GM12878 (cell line): ENCODE data around the gene MMP14. TPM values are rescaled to one million over a fixed set of nuclear protein-coding genes. Genes with fewer than 3 reads are reported as not detected.

Experiments
- ATAC-seq: fragments of 200-7000 bp; cut with Tn5 transposase; 3 replicates; pipeline ENCODE4 v1.9.1; 2020; ENCODE audit warnings: mild to moderate bottlenecking, moderate library complexity
- BruUV-seq: library from RNA; stranded (reverse); fragments of 400-500 nt; replicated peaks from 2 replicates; lab custom pipeline; 2021; lab: Mats Ljungman, UMichigan
- CTCF ChIA-PET: fragments of 300-600 bp; sonication (Branson Sonifier 250); formaldehyde crosslinking; extraction: SDS; loops from one replicate; lab custom pipeline; 2021; ENCODE audit warnings: inconsistent platforms; lab: Yijun Ruan, JAX
- POLR2A ChIA-PET: fragments of 350-600 bp; formaldehyde crosslinking; extraction: SDS; loops from one replicate; lab custom pipeline; 2021; ENCODE audit warnings: inconsistent platforms; lab: Charles Lee
- RAD21 ChIA-PET: fragments of 300-600 bp; sonication (Branson Sonifier 250); formaldehyde crosslinking; loops from one replicate; lab custom pipeline; 2023; ENCODE audit warnings: antibody characterized with exemption; ENCODE audit not compliant: unreplicated experiment; lab: Charles Lee
- SMC1A ChIA-PET: fragments of 300-600 bp; sonication (Branson Sonifier 250); formaldehyde crosslinking; loops from one replicate; lab custom pipeline; 2023; ENCODE audit not compliant: unreplicated experiment, uncharacterized antibody; lab: Charles Lee
- DNase-seq: peaks from one replicate; pipeline ENCODE4 v3.0.0-alpha.2; 2011; ENCODE audit warnings: low read depth, low spot score
- FAIRE-seq: peaks from 3 replicates; lab custom pipeline; 2011; peaks lifted over from hg19 to GRCh38; lab: Jason Lieb, UNC
- H2AFZ ChIP-seq: 2 replicates; pipeline ENCODE4 v1.6.0; 2011; ENCODE audit warnings: low read depth, low read length, control low read depth; ENCODE audit not compliant: control insufficient read depth
- H3K27ac ChIP-seq: 2 replicates; pipeline ENCODE4 v1.5.1; 2011; ENCODE audit warnings: control low read depth; ENCODE audit not compliant: control insufficient read depth, insufficient read depth
- H3K27me3 ChIP-seq, 2 experiments: replicated peaks in 1 of 2; 2 replicates each; pipeline versions ENCODE4 v1.6.0 to v1.6.1; 2011; ENCODE audit warnings: low read length in 1 of 2; ENCODE audit not compliant: control insufficient read depth in 2 of 2, insufficient read depth in 2 of 2
- H3K36me3 ChIP-seq, 2 experiments: 2 replicates each; pipeline ENCODE4 v1.5.1; 2011; ENCODE audit warnings: low read length in 1 of 2; ENCODE audit not compliant: control insufficient read depth in 2 of 2, insufficient read depth in 2 of 2
- H3K4me1 ChIP-seq: 2 replicates; pipeline ENCODE4 v1.6.1; 2011; ENCODE audit warnings: mild to moderate bottlenecking, low read length, moderate library complexity, mixed read lengths; ENCODE audit not compliant: control insufficient read depth, insufficient read depth
- H3K4me2 ChIP-seq: 2 replicates; pipeline ENCODE4 v1.6.0; 2011; ENCODE audit warnings: control low read depth; ENCODE audit not compliant: control insufficient read depth, insufficient read depth
- H3K4me3 ChIP-seq: fragments of 200-600 bp; sonication (generic); 2 replicates; pipeline ENCODE4 v1.5.1; 2016
- H3K79me2 ChIP-seq: 2 replicates; pipeline ENCODE4 v1.6.0; 2011; ENCODE audit warnings: low read length; ENCODE audit not compliant: control insufficient read depth, insufficient read depth
- H3K9ac ChIP-seq: 2 replicates; pipeline ENCODE4 v1.8.0; 2011; ENCODE audit warnings: low read length, control low read depth, mixed read lengths; ENCODE audit not compliant: control insufficient read depth, insufficient read depth
- H3K9me3 ChIP-seq: replicated peaks from 3 replicates; pipeline ENCODE4 v1.5.1; 2011; ENCODE audit warnings: mild to moderate bottlenecking, low read length; ENCODE audit not compliant: control insufficient read depth, insufficient read depth
- H4K20me1 ChIP-seq: 2 replicates; pipeline ENCODE4 v1.6.0; 2011; ENCODE audit not compliant: control insufficient read depth, insufficient read depth
- CREB1 ChIP-seq: IDR thresholded peaks from 2 replicates; pipeline ENCODE4 v1.6.1; 2012; ENCODE audit warnings: low read depth, mild to moderate bottlenecking, inconsistent platforms
- HDAC6 ChIP-seq: fragments of 200-600 bp; sonication (generic); IDR thresholded peaks from one replicate; pipeline ENCODE4 v1.8.0; 2017; ENCODE audit warnings: antibody characterized with exemption; ENCODE audit not compliant: unreplicated experiment
- SMARCA5 ChIP-seq: fragments of 450-650 bp; IDR thresholded peaks from 2 replicates; pipeline ENCODE4 v1.6.1; 2017; ENCODE audit warnings: mild to moderate bottlenecking
- TARDBP ChIP-seq: IDR thresholded peaks from 2 replicates; pipeline ENCODE4 v1.6.1; 2016; ENCODE audit warnings: borderline replicate concordance
- WGBS: methylation state at CpG from one replicate; pipeline ENCODE4 v1.1.6; 2016; ENCODE audit warnings: low lambda C conversion rate; ENCODE audit not compliant: insufficient replicate concordance, insufficient coverage; ENCODE audit errors: missing lambda C conversion rate; 5-methylcytosine and 5-hydroxymethylcytosine counted together
- in situ Hi-C: fragments of 300-500 bp; cut with MboI; formaldehyde crosslinking; loops from 9 replicates; pipeline ENCODE4 v1.14.3; 2018; ENCODE audit warnings: mixed read lengths
- intact Hi-C: fragments of 100-400 bp; cut with micrococcal nuclease; formaldehyde crosslinking; loops from one replicate; pipeline ENCODE4 v1.14.2; 2022; ENCODE audit not compliant: unreplicated experiment
- polyA plus RNA-seq, 11 experiments: library from polyadenylated mRNA; depleted of rRNA in 4 of 11; unstranded in 6 of 11; stranded (reverse) in 5 of 11; fragments of >200 nt; fragmentation: Nextera tagmentation in 4 of 11; fragmentation: Illumina TruSeq in 1 of 11; extraction: Ambion mirVana in 4 of 11; extraction: Trizol in 1 of 11; gene quantifications; 1 replicate in 1 of 11; 2 replicates in 10 of 11; pipeline versions ENCODE4 v1.2.1 to v1.2.3, GENCODE V29; 2011 to 2016; ENCODE audit warnings: inconsistent platforms in 2 of 11, missing spikeins in 2 of 11, low read depth in 1 of 11
- total RNA-seq, 4 experiments: library from RNA; depleted of rRNA in 3 of 4; stranded (reverse); fragments of >200 nt in 3 of 4; fragmentation: Illumina TruSeq in 1 of 4; extraction: Trizol in 1 of 4; gene quantifications; 2 replicates each; pipeline versions ENCODE4 v1.2.1 to v1.2.3, GENCODE V29; 2013 to 2021
- TF ChIP-seq, protein P1 (sequence below): IDR thresholded peaks from 2 replicates; pipeline ENCODE4 v1.6.1; 2012; ENCODE audit warnings: low read depth, low read length, improper control_type of control experiment
- TF ChIP-seq, protein P2 (sequence below): IDR thresholded peaks from 2 replicates; pipeline ENCODE4 v1.6.1; 2012; ENCODE audit warnings: improper control_type of control experiment, low read depth, low read length; ENCODE audit not compliant: insufficient replicate concordance

MMP14 gene
- total and polyA plus RNA-seq, 10 of the 15 experiments (the other 5 are each of a cell fraction or from before 2014, with no cell fraction given), result 0.31 to 1.9 (median 0.70) TPM; not detected in 2

DNA sequence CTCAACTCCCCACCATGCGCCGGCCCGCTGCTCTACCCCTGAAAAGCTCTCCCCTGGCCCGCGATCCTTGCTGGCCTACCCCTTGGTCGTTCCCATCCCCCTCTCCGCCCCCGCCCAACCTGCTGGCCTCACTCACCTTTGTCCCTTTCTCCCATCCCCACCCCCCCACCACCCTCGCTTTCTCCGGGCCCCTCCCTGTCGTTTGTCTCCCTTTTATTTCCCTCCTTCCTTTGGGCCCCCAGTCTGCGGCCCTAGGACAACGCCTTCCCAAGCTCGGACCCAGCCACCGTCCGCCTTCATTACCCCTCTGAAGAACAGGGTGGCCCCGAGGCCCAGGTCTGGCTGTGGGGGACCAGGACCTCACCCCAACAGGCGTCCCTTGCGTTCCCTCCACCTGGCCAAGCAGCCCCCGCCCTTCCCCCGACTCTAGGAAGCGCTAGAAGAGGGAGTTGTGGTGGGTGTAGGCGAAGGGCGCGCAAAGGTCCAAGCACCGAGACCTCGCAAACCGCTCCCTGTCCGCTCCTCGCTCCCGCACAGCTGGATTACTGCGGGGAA lies 14.3 kb upstream of the MMP14 start:
- TSS peak; percentile 75 for BruUV-seq
- TF ChIP-seq CREB1, result no peak
- TF ChIP-seq SMARCA5, result 0 out of 2 replicates have a peak, but pooled peaks have one; percentile 7
- intact Hi-C loops, result loop anchor here (1.0 kb wide), 1 partner anchor 11 kb away; no protein-coding TSS in a partner anchor
- no peak for DNase-seq
- ChIA-PET POLR2A (interaction anchor here (0.5 to 2.0 kb wide), 7 partner anchors 8 to 32 kb away, joined by 3 to 11 read pairs (median 3); no protein-coding TSS in a partner anchor), SMC1A (interaction anchor here (1.1 to 7.6 kb wide), 21 partner anchors 9 to 251 kb away, joined by 3 to 104 read pairs (median 5); partner anchors contain the start of gene OXA1L), CTCF (interaction anchor here (0.6 to 15.1 kb wide), 30 partner anchors 8 to 351 kb away, joined by 3 to 324 read pairs (median 7); partner anchors contain the start of genes DAD1, OXA1L and SLC7A7), RAD21 (interaction anchor here (0.7 to 5.3 kb wide), 20 partner anchors 10 to 252 kb away, joined by 3 to 130 read pairs (median 6); partner anchors contain the start of gene OXA1L)
- Histone ChIP-seq H2AFZ (peak overlapping the region; percentile 41), H4K20me1 (no peaks in the 10 kb centered on the region), H3K9ac (peak overlapping the region; percentile 64), H3K4me2 (peak overlapping the region; percentile 65; the same call in 1 of the 2 replicates), H3K36me3 (no peaks in the 10 kb centered on the region), H3K27ac (0 out of 2 replicates have a peak overlapping the region, but pooled peaks have one; percentile 9), H3K4me1 (peaks cover 34% of the 10 kb centered on the region), H3K27me3 (no peaks in the 10 kb centered on the region), H3K4me3 (peak overlapping the region; percentile 74; the same call in 1 of the 2 replicates), H3K9me3 (no peaks in the 10 kb centered on the region), H3K79me2 (no peaks in the 10 kb centered on the region)
- FAIRE-seq, result no peak
- no peak for ATAC-seq
- in situ Hi-C loops, result no loop called here
- WGBS, result 45% methylated on average over 19 of the region's 32 CpGs

- no TSS peak for BruUV-seq
- Histone ChIP-seq H3K79me2 (no peaks in the 10 kb centered on the region), H3K4me3 (peak overlapping the region; percentile 74), H3K27ac (peak overlapping the region; percentile 48), H3K9ac (peak overlapping the region; percentile 64), H4K20me1 (no peaks in the 10 kb centered on the region), H3K9me3 (no peaks in the 10 kb centered on the region), H3K4me1 (peaks cover 34% of the 10 kb centered on the region), H3K27me3 (no peaks in the 10 kb centered on the region), H3K4me2 (peak overlapping the region; percentile 65), H2AFZ (peak overlapping the region; percentile 67), H3K36me3 (no peaks in the 10 kb centered on the region)
- ChIA-PET SMC1A (interaction anchor here (0.9 to 7.6 kb wide), 33 partner anchors 8 to 346 kb away, joined by 3 to 104 read pairs (median 5); partner anchors contain the start of genes OXA1L and SLC7A7), POLR2A (interaction anchor here (0.6 to 2.0 kb wide), 11 partner anchors 8 to 32 kb away, joined by 3 to 11 read pairs (median 4); no protein-coding TSS in a partner anchor), CTCF (interaction anchor here (0.6 to 15.1 kb wide), 43 partner anchors 8 to 364 kb away, joined by 3 to 324 read pairs (median 6); partner anchors contain the start of genes DAD1, LRP10, OXA1L and SLC7A7), RAD21 (interaction anchor here (0.7 to 5.3 kb wide), 33 partner anchors 10 to 266 kb away, joined by 3 to 130 read pairs (median 5); partner anchors contain the start of genes OXA1L and PRMT5)
- peak; percentile 78 for ATAC-seq
- FAIRE-seq, result no peak
- in situ Hi-C loops (no loop called here), intact Hi-C loops (loop anchor here (1.0 kb wide), 3 partner anchors 11 to 78 kb away; no protein-coding TSS in a partner anchor)
- WGBS, result 2% methylated on average over 25 of the region's 34 CpGs
- DNase-seq, result no peak
- TF ChIP-seq HDAC6 (no peak), TARDBP (no peak)
- TF ChIP-seq, protein P1, sequence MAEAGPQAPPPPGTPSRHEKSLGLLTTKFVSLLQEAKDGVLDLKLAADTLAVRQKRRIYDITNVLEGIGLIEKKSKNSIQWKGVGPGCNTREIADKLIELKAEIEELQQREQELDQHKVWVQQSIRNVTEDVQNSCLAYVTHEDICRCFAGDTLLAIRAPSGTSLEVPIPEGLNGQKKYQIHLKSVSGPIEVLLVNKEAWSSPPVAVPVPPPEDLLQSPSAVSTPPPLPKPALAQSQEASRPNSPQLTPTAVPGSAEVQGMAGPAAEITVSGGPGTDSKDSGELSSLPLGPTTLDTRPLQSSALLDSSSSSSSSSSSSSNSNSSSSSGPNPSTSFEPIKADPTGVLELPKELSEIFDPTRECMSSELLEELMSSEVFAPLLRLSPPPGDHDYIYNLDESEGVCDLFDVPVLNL, result no peak
- TF ChIP-seq, protein P2, sequence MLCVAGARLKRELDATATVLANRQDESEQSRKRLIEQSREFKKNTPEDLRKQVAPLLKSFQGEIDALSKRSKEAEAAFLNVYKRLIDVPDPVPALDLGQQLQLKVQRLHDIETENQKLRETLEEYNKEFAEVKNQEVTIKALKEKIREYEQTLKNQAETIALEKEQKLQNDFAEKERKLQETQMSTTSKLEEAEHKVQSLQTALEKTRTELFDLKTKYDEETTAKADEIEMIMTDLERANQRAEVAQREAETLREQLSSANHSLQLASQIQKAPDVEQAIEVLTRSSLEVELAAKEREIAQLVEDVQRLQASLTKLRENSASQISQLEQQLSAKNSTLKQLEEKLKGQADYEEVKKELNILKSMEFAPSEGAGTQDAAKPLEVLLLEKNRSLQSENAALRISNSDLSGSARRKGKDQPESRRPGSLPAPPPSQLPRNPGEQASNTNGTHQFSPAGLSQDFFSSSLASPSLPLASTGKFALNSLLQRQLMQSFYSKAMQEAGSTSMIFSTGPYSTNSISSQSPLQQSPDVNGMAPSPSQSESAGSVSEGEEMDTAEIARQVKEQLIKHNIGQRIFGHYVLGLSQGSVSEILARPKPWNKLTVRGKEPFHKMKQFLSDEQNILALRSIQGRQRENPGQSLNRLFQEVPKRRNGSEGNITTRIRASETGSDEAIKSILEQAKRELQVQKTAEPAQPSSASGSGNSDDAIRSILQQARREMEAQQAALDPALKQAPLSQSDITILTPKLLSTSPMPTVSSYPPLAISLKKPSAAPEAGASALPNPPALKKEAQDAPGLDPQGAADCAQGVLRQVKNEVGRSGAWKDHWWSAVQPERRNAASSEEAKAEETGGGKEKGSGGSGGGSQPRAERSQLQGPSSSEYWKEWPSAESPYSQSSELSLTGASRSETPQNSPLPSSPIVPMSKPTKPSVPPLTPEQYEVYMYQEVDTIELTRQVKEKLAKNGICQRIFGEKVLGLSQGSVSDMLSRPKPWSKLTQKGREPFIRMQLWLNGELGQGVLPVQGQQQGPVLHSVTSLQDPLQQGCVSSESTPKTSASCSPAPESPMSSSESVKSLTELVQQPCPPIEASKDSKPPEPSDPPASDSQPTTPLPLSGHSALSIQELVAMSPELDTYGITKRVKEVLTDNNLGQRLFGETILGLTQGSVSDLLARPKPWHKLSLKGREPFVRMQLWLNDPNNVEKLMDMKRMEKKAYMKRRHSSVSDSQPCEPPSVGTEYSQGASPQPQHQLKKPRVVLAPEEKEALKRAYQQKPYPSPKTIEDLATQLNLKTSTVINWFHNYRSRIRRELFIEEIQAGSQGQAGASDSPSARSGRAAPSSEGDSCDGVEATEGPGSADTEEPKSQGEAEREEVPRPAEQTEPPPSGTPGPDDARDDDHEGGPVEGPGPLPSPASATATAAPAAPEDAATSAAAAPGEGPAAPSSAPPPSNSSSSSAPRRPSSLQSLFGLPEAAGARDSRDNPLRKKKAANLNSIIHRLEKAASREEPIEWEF, result no peak
Observed at GRCh38 chr14:22822571-22823098, 13.8 kb upstream of the MMP14 start.
